AG08396 (cell line): ENCODE data around the gene ATP10A.

Source experiments
- DNase-seq: peaks from one replicate; pipeline ENCODE4 v3.0.0; 2012; ENCODE audit warnings: low spot score, mixed read lengths

The ATP10A gene

GRCh38 chr15:25679492-25679891 is 183.6 kb downstream of the ATP10A start:
- DNase-seq, result no peak

DNA sequence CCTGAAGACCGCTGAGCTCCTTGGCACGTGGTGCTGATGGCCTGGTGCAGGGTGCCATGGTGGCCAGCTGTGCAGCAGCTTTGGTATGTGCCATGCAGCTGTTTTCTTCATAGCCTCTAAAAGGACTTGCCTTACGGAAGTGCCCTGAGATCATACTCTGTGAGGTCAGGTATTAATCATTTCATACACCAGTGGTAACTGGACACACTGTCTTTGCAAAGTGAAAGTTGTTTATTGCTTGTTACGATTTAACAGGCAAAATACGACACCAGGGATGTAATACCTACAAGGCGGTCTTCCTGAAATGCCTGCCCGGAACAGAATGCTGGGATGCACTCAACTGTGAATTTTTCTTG is 184.6 kb downstream of the ATP10A start:
- no peak for DNase-seq

DNA sequence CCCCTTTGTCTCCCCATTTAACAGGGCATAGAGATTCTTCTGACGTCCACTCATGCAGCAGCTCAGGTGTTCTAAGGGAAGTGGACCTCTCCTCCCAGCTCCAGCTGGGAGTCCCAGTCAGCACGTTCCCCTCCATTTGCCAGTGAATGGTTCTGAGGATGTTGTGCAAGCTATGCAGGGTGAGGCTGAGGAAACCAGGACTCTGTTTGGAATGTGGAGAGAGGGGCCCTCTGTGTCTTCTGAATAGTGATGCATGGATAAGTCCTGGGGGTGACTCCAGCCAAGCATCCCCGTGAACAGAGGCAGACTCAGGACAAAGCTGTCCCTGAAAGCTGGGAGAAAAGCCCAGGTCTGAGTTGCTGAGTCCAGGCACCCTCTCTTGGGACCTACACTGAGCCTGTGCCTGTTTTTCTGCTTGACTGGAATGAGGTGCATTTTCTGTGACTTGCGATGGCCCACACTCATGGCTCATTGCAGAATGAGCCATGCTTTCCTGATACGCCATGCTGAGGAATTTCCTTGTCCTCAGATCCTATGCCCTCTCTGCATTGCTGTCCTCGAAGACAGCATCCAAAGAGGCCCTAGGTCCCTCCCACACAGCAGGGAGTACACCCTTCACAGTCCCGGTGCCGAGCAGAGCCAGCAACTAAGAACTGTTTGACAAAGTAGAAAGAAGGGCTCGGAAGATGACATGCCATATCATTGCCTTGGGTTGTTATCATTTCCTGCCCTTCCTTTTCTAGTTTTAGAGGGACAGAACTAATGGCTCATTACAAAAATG is 185.2 kb downstream of the ATP10A start:
- no peak for DNase-seq

DNA sequence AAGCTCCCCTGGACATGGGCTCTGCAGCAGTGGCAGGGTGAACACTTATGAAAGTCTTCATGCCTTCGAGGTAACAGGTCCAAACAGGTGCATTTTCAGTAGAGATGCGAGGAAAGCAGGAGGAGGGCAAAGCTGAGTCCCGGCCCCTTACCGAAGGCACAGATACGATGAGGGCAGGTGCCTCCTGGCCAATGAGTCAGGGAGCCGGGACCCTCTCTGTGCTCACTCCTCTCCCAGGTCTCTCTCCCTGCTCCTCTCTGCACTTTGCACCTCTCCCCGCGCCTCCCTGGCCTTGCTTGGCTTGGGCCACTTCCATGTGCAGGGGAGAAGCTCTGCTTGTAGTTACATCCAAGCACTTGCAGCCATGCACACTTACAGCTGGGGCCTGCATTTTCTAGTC is 187.1 kb downstream of the ATP10A start:
- DNase-seq, result no peak

- no peak for DNase-seq
Measured at GRCh38 chr15:25675396-25675795, 187.7 kb downstream of the ATP10A start.

DNA sequence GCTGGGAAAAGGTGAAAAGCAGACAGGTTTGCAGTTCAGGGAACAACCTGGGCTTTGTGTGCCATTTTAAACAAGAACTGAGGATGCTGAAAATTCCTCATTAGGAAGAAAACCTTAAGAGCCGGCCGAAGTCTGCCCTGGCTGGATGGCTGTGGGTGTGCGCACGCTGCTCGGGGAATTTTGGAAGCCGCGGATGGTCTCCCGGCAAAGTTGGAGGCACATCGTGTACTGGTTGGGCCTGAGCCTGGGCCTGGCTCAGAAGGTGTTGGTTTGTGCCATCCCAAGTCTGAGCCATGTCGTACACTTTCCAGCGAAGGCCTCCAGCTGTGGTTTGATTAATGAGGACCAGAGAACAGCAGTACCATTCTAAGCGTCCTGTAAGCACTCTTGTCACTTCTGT is 188.2 kb downstream of the ATP10A start:
- no peak for DNase-seq

- no peak for DNase-seq
Measured at GRCh38 chr15:25673972-25674371, 189.2 kb downstream of the ATP10A start.

DNA sequence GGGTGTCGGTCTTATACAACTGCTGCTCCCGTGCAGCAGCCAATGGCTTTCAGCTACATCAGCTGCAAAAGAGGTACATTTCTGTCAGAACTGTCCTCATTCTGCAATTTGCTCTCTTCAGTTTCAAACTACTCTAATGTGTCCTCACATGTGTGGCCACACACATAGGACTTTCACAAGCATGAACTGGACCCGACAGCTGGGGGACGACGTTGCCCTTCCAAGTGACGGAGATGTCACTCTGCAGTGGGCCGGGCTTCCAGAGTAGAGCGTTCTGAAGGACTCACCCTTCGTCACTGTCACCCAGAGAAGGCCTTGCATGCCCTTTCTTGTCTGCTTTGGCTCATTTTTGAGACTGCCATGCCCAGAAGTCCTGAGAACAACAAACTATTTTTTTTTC is 189.8 kb downstream of the ATP10A start:
- DNase-seq, result no peak

- DNase-seq, result no peak
Measured at GRCh38 chr15:25671132-25671531, 192.0 kb downstream of the ATP10A start.

- DNase-seq, result no peak
Measured at GRCh38 chr15:25670621-25671020, 192.5 kb downstream of the ATP10A start.

GRCh38 chr15:25670025-25670554 is 193.0 kb downstream of the ATP10A start:
- DNase-seq, result peak; percentile 74

GRCh38 chr15:25668901-25669300 is 194.2 kb downstream of the ATP10A start:
- no peak for DNase-seq

GRCh38 chr15:25668236-25668795 is 194.8 kb downstream of the ATP10A start:
- no peak for DNase-seq

DNA sequence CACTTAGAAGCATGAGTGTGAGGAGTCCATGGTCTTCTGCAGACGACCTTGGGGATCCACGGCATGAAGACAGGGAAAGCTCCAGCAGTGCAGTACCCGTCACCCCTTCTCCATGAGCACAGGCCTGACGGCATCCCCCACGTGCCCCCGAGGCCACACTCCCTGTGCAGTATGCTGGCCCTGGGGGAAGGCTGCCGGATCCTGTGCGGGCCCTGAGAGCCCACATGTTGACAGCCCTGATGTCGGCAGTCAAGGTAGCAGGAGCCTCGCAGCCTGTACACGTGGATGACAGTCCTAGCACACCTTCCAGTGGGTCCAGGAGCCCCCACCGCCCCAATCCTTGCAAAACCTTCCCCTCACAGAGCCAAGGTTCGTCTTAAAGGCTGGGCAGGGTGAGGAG is 195.3 kb downstream of the ATP10A start:
- DNase-seq, result no peak

- DNase-seq, result no peak
Measured at GRCh38 chr15:25665913-25666312, 197.2 kb downstream of the ATP10A start.

GRCh38 chr15:25664761-25665160 is 198.4 kb downstream of the ATP10A start:
- no peak for DNase-seq

DNA sequence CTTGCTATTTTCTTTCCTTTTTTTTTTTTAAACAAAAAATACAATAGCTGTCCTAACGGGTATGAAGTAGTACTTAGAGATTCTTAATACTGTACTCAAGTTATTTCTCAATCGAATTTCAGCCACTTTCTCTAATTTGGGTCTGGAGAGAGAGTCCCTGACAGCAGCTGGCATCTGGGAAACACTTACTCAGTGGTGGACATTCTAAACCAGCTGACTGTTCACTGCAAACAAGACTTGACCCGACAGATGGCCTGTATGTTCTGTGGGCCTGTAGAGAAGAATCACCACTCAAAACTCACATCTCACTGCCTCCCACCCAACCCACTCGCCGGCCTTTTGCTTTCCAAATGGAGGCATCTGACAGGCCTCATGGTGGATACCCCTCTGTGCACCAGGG is 199.6 kb downstream of the ATP10A start:
- no peak for DNase-seq

DNA sequence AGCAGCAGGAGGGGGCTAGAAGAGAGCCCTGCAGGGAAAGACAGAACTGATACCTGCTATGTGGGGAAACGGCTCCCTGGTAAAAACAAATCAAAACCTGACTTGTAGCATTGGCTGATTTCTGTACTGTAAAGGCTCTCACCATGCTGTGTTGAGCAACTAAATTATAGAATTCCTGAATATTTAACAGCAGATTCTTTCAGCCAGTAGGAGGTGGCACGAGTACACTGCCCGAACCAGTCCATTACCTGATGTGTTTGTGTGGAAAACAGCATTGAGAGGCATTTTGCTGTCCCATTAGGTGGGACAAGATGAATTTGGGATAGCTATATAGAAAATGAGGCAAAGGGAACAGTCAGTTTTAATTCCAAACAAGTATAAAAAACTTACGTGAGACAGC is 201.2 kb downstream of the ATP10A start:
- no peak for DNase-seq

DNA sequence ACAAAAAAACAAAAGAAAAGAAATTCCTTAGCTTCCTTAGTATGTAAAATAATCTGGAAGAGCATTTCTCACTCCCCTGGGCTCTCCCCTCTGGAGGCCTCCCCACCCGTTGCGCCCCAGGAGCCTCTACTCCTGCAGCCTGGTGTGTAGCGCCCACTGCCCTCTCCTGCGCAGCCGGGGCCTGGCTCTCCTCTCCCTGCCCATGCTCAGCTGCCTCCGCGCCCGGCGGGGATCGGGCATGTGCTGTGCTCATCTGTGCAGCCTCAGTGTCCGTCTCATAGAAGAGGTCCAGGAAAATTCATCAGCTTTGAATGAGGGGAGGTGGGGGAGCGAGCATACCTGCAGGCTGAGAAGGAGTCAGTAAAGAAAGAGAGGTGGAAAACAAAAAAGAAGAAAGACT is 203.9 kb downstream of the ATP10A start:
- DNase-seq, result no peak

GRCh38 chr15:25658560-25658959 is 204.6 kb downstream of the ATP10A start:
- DNase-seq, result no peak

DNA sequence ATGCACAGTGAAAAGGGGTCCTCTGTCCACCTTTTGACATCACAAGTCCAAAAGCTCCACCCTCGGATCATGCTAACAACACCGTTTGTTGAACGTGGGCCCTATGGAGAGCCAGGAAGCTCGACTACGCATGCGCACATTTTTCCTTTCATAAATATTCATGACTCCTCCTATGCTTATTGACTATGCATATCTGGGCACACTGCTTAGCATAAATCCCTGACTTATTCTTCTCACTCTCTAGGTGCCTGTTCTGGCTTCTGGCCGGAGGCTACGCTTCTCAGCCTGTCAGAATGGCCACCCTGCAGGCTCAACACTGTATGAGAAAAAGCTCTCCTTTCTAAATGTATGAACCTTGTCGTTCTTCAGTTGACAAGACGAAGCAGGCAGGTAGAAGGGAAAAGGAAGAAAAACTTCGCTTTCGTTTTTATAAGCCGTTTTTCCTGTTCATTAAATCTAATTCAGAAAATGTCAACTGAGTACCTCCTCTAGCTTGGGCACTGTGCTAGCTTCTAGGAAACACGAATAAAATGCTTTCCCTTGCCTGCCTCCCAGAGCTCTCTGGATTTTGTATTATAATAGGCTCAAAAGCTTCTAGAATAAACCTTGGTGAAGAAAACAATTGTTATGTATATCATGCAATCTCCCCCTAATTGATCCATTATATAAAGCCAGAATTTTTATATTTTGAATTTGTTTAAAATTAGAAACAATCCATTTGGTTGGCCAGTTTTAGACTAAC is 207.7 kb downstream of the ATP10A start:
- no peak for DNase-seq

DNA sequence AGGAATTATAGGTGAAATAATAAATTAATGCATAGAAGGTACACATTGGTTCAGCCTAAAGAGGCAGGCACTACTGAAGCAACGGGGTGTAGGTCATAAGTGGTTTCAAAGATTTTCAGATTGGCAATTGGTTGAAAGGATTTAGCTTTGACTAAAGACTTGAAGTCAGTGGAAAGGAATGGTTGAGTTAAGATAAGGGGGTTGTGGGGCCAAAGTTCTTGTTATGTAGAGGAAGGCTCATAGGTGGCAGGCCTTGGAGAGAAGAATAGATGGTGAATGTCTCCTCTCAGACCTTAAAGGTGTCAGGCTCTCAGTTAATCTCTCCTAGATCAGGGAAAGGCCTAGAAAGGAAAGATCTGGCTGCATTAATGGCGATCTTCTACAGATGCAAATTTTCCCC is 209.8 kb downstream of the ATP10A start:
- no peak for DNase-seq

GRCh38 chr15:25652704-25653103 is 210.4 kb downstream of the ATP10A start:
- DNase-seq, result no peak
